HS-5 (cell line): ENCODE measurements around the gene NHLH2.

Experiments
- DNase-seq: peaks from one replicate; pipeline ENCODE4 v3.0.0-alpha.2; 2012; ENCODE audit warnings: low read depth

Gene NHLH2

DNA sequence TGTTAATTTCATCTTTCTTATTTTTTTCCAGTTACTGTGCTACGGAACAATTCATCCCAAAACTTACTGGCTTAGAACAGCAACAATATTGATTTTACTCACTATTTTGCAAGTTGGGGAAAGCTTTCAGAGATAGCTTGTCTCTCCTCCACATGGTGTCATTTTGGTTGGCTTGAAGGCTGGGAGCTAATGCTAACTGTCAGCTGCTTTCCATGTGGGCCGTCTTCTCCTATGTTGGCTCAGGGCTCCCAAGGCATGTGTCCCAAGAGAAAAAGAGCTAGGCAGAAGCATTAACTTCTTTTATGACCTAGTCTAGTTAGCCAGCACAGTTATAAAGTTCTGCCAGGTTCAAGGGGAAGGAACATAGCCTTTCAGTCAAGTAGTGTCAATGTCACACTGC, 38.5 kb downstream of the NHLH2 start:
- no peak for DNase-seq

DNA sequence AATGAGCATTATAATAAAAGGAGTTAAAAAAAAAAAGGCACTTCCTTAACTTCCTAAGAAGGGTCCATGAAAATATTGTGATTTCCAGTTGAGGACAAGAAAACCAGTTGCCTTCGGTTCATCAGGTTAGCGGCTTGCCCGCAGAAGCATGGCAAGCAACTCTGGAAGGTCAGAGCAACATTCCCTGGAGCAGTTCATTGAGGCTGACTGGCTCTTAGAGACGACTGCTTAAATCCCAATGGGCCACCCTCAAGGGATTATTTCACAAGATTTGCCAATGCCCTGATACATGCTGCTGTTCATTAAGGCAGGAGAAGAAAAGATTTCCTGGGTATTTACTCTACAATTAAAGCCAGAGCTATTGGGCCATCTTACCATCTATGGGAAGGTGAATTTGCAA, 43.4 kb downstream of the NHLH2 start:
- DNase-seq, result no peak

DNA sequence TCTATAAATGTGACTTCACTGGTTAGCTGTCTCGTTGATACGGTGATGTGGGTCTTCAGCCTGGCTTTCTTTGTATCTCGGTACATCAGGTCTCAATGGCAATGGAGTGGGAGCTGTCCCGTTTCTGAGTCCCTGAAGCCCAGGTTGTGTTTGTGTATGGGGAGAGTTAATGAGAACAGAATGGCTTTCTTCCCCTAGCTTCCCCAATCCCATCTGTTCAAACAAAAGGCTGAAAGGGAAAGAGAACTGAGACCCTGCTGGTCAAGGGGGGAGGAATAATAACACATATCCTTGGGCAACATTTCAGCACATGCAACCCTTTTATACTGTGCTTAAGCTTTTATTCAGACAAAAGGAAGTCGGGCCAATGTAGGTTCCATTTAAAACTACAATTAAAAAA, 44.0 kb downstream of the NHLH2 start:
- no peak for DNase-seq

DNA sequence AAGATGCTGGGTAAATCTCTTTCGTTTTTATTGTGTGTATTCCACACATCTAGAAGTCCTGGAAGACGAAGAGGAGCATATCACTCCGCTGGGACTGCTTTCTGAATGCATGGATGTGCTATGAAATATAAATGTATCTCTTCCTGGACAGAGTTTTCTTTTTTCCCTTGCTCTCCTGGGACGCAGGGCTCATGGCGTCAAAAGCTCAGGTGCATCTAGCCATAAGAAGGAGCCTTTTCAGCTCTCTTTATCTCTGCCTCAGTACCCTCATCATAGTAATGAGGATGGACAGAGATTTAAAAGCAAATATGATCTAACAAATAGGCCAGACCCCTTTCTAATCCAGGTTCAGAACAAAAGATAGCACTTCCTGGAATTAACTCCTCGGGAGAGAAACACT, 44.9 kb downstream of the NHLH2 start:
- DNase-seq, result no peak

DNA sequence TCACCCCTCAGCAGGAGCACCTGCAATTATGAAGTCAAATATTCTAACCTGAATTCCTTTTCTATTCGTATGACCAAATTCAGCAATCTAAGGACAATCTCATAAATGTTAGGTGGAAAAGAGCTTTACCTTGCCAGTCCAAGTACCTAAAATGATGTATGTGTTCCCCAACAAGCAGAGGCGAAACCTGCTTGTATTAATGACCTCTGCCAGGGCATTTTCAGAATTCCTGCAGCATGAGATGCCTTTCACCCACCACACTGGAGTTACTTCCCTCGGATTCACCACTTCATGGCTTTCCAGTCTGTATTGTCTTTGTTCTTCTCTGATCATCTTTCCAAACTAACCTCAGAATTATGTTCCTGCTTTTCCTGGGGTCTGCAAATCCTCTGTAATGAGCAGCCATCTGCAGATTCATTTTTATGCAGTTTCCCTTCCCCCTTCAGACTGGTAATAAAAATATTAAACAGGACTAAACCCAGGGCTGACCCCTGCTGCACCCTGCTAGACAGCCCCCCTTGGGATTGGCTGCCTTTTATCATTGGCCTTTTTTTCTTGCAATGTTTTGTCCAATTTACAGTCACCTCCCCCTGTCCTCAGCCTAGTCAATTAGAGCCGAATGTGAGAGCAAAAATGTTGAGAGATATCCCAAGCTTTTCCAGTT, 45.8 kb downstream of the NHLH2 start:
- no peak for DNase-seq

DNA sequence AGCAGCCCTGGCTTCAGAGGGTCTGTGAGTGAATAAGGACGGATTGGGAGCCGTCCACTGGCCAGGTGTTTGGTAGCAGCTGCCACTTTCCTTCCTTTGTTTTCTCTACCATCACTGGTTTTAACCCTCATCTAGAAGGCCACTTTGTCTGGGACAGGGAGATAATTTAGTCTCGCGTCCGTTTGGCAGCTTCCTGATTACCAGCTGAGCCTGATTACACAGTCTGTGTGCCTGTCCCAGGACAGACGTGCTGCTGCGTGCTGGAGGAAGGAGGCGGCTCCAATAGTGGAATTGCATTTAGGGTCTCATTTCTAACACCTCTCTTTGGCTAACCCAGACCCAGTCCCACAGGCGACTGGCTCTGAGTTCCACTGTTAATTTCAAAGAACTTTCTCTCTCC, 47.8 kb downstream of the NHLH2 start:
- no peak for DNase-seq

DNA sequence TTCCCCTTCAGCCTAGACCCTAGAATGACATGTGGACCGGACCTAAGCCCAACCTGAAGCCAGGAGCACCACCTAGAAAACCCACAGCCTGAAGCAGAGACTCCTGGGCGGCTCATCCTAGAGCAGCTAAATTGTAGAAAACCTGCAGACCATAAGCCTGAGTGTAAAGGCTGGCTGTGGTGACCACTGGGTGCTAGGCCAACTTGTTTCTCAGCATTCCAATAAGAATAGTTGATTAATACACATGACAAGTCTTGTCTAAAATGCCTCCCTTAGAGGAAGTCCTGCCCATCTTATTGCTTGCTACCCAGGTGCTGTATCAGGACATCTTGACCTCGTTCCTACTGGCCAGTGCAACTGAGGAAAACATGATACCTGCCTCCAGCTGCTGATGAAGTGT, 49.1 kb downstream of the NHLH2 start:
- no peak for DNase-seq

DNA sequence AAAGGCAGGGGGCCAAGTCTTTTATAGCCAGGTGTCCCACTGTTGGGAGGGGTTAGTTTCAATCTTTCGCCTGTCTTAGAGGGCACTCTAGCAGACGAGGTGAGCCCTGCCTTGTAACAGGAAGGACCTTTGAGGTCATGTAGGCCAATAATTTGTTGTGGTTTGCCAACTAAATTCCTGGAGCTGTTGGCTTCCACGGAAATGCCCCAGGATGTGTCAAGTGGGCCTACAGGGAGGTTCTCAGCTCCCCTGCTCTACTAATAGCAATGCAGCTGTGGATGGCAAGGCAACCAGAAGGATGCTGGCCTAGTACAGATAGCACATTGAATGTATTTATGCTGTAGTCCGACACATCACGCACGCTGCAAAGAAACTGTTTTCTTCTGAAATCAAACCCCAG, 50.1 kb downstream of the NHLH2 start:
- DNase-seq, result no peak

DNA sequence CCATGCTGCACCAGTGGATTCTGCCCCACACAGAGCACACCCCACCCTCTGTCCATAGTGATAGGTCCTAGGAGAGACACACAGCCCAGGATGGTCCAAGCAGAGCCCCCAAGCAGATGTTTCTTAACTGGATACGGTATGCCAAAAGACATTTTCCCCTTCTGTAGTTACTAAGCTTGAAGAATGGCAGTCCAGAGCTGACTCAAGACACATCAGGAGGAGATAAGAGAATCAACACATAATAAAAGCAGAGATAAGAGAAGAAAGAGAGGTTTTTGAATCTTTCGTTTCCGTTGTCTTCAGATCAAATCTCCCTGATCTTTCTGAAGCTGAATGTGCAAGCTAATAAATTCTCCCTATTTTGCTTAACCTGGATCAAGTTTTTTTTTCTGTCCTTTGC, 50.6 kb downstream of the NHLH2 start:
- no peak for DNase-seq
